ENCODE data around the gene TMPRSS9.

Gene TMPRSS9

GRCh38 chr19:2362046-2362969 lies 2.2 kb downstream of the TMPRSS9 start:
- DNase-seq = peak in 1 of 5 experiments; percentile 18

- DNase-seq = no peak
Measured at GRCh38 chr19:2362970-2363300, 2.9 kb downstream of the TMPRSS9 start.

GRCh38 chr19:2363419-2363818 lies 3.4 kb downstream of the TMPRSS9 start:
- DNase-seq = no peak

- DNase-seq = no peak
Measured at GRCh38 chr19:2365201-2365970, 5.3 kb downstream of the TMPRSS9 start.

- no peak for DNase-seq
Measured at GRCh38 chr19:2371656-2372055, 11.6 kb downstream of the TMPRSS9 start.

GRCh38 chr19:2372076-2372612 lies 12.1 kb downstream of the TMPRSS9 start:
- DNase-seq = no peak

GRCh38 chr19:2374808-2375207 lies 14.7 kb downstream of the TMPRSS9 start:
- DNase-seq = no peak

- DNase-seq = no peak
Measured at GRCh38 chr19:2375353-2376121, 15.5 kb downstream of the TMPRSS9 start.

- no peak for DNase-seq
Measured at GRCh38 chr19:2376784-2377519, 16.9 kb downstream of the TMPRSS9 start.

GRCh38 chr19:2380567-2380966 lies 20.5 kb downstream of the TMPRSS9 start:
- DNase-seq = no peak

GRCh38 chr19:2381148-2381820 lies 21.2 kb downstream of the TMPRSS9 start:
- no peak for DNase-seq

GRCh38 chr19:2382530-2383222 lies 22.6 kb downstream of the TMPRSS9 start:
- no peak for DNase-seq

- no peak for DNase-seq
Measured at GRCh38 chr19:2385053-2385721, 25.1 kb downstream of the TMPRSS9 start.

- DNase-seq = no peak
Measured at GRCh38 chr19:2387367-2388288, 27.6 kb downstream of the TMPRSS9 start.

GRCh38 chr19:2389594-2389993 lies 29.5 kb downstream of the TMPRSS9 start:
- no peak for DNase-seq

GRCh38 chr19:2391118-2391725 lies 31.2 kb downstream of the TMPRSS9 start:
- DNase-seq = peak in 2 of 5 experiments; percentile 30 to 78

- DNase-seq = no peak
Measured at GRCh38 chr19:2392366-2392765, 32.3 kb downstream of the TMPRSS9 start.

GRCh38 chr19:2392899-2393298 lies 32.8 kb downstream of the TMPRSS9 start:
- DNase-seq = peak in 1 of 5 experiments; percentile 22

- no peak for DNase-seq
Measured at GRCh38 chr19:2394054-2394441, 34.0 kb downstream of the TMPRSS9 start.

Data from T-helper 2 cell (primary cell).